ENCODE results near the gene RFTN1.

The RFTN1 gene

DNA sequence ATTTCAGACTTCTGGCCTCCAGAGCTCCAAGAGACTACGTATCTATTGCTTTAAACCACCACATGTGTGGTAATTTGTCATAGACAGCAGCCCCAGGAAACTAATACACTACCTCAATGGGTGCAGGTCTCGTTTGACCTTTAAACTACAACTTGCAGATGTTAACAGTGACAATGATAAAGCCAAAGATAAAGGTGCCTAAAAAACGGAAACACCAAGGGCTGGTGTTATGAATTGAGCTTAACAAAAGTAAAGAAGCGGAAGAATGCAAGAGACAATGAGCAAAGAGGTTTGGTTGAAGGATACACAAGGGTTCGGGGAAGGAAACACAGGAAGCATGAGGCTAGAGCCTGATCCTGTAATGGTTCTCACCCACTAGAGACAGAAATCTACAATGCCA, 50.8 kb downstream of the RFTN1 start:
- Histone ChIP-seq H3K9ac (ENCODE audit: low read length) (no peak overlapping the region), H3K9me3 (ENCODE audit: control insufficient read depth, insufficient read depth, low read depth, low read length) (no peaks in the 10 kb centered on the region), H3K4me3 (ENCODE audit: low read depth, low read length) (no peak overlapping the region), H3K27ac (ENCODE audit: low read depth, low read length) (no peak overlapping the region), H3K36me3 (ENCODE audit: control insufficient read depth, insufficient read depth, low read length) (no peaks in the 10 kb centered on the region), H3K27me3 (ENCODE audit: control insufficient read depth, insufficient read depth, low read length) (peaks cover 7% of the 10 kb centered on the region; the same call in 1 of the 2 replicates), H3K4me1 (ENCODE audit: control insufficient read depth, insufficient read depth, low read length) (peaks cover 4% of the 10 kb centered on the region)

DNA sequence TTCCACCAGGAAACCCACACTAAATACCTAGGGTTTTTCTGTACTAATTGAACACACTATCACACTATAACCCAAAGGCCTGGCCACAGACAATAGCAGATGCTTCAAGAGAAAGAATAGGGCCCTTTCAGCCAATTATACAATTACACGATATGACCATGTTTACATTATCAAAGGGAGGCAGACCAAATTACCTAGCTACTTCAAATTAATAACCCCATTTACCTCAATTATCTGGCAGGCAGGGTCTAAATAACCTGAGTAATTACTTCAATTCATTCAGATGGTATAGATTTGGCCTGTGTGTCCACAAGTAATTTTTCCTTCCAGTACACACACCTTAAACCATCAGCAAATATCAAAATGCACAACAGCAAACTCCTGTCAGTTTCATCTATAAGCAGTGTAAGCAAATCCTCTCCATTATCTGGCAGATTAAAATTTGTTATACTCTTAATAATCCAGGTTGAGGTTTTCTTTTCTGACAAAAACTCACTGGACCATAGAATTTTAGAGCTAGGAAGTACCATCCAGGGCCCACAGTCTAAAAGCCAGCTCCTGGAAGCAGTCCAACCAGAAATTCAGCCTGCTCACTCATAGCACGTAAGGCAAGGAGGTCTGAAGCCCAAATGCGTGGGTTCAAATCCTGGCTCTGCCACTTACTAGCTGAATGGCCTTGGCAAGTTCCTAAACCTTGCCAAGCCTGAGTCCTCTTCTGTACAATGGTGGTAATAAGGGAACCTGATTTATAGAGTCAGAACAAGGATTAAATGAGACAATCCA, 51.8 kb downstream of the RFTN1 start:
- H3K36me3 ChIP-seq (ENCODE audit: control insufficient read depth, insufficient read depth, low read length): no peaks in the 10 kb centered on the region
- H3K9ac ChIP-seq (ENCODE audit: low read length): no peak overlapping the region
- no peak overlapping the region for H3K4me3 ChIP-seq (ENCODE audit: low read depth, low read length)
- H3K4me1 ChIP-seq (ENCODE audit: control insufficient read depth, insufficient read depth, low read length): peaks cover 1% of the 10 kb centered on the region; the same call in 1 of the 2 replicates
- no peaks in the 10 kb centered on the region for H3K9me3 ChIP-seq (ENCODE audit: control insufficient read depth, insufficient read depth, low read depth, low read length)
- no peak overlapping the region for H3K27ac ChIP-seq (ENCODE audit: low read depth, low read length)
- H3K27me3 ChIP-seq (ENCODE audit: control insufficient read depth, insufficient read depth, low read length): peaks cover 7% of the 10 kb centered on the region; the same call in 1 of the 2 replicates

DNA sequence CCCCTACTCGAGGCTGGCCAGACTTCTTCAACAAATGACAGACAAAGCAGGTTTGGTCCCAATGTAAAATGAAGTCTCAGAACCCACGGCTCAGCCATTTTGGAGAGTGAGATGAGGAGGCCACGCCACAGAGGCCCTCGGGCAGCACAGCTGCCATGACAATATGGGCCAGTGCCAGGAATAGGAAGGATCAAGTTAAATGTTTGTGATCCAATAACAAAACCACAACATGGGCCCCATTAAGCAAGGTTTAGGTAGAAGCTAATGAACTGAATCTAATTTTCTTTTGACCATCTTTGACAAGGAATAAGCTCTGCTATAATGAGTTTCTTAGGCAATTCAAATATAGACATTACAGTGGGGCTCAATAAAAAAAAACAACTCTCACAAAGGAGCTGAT, 52.6 kb downstream of the RFTN1 start:
- Histone ChIP-seq H3K9ac (ENCODE audit: low read length) (no peak overlapping the region), H3K27me3 (ENCODE audit: control insufficient read depth, insufficient read depth, low read length) (peaks cover 7% of the 10 kb centered on the region; the same call in 1 of the 2 replicates), H3K4me3 (ENCODE audit: low read depth, low read length) (no peak overlapping the region), H3K27ac (ENCODE audit: low read depth, low read length) (no peak overlapping the region), H3K36me3 (ENCODE audit: control insufficient read depth, insufficient read depth, low read length) (no peaks in the 10 kb centered on the region), H3K9me3 (ENCODE audit: control insufficient read depth, insufficient read depth, low read depth, low read length) (no peaks in the 10 kb centered on the region), H3K4me1 (ENCODE audit: control insufficient read depth, insufficient read depth, low read length) (peaks cover 5% of the 10 kb centered on the region)

DNA sequence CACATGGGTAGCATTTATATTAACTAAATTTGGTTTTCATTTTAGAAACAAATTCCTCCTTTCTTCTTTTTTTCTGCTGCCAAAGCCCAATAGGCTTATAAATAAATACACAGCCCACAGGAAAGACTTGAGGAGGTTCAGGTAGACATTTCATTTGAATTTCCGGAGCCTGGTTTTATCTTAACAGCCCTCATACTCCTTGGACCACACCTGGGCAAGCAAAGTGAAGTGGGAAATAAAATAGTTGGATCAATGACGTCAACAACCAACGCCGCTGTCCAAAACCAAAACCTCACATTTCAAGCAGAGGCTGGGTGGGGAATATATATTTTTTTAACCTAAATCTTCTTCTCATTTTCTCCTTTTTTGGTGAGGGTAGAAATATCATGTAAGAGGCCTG, 53.2 kb downstream of the RFTN1 start:
- H3K9ac ChIP-seq (ENCODE audit: low read length): no peak overlapping the region
- peaks cover 7% of the 10 kb centered on the region; the same call in 1 of the 2 replicates for H3K27me3 ChIP-seq (ENCODE audit: control insufficient read depth, insufficient read depth, low read length)
- H3K27ac ChIP-seq (ENCODE audit: low read depth, low read length): no peak overlapping the region
- peaks cover 11% of the 10 kb centered on the region for H3K4me1 ChIP-seq (ENCODE audit: control insufficient read depth, insufficient read depth, low read length)
- H3K4me3 ChIP-seq (ENCODE audit: low read depth, low read length): no peak overlapping the region
- H3K9me3 ChIP-seq (ENCODE audit: control insufficient read depth, insufficient read depth, low read depth, low read length): no peaks in the 10 kb centered on the region
- no peaks in the 10 kb centered on the region for H3K36me3 ChIP-seq (ENCODE audit: control insufficient read depth, insufficient read depth, low read length)

DNA sequence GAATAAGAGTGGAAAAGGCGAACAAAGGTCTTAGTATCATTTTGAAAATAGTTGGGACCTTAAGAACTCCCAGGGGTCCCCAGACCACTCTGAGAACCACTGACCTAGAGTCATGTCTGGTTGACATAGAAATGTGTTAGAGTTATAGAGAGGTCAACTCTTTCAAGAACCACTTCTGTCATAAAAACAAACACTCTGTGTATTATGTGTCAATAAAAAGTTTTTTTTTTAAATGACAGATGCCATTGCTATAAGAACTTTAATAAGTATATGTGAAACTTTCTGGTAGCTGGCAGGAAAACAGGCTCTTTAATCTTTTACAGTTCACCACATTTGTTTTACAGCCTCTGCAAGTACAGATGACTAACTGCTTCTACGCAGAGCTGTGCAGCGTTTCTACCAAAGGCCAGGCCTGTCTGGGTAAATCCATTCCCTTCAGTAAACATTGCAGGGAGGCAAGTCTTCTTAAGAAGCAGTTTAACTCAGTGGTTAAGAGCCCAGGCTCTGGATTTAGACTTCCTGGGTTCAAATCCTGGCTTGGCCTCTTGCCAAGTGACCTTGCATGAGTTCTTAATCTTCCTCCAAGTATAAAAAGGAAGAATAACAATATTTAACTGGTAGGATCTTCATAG, 56.6 kb downstream of the RFTN1 start:
- Histone ChIP-seq H3K9ac (ENCODE audit: low read length) (no peak overlapping the region), H3K4me1 (ENCODE audit: control insufficient read depth, insufficient read depth, low read length) (peaks cover 20% of the 10 kb centered on the region), H3K36me3 (ENCODE audit: control insufficient read depth, insufficient read depth, low read length) (no peaks in the 10 kb centered on the region), H3K4me3 (ENCODE audit: low read depth, low read length) (no peak overlapping the region), H3K9me3 (ENCODE audit: control insufficient read depth, insufficient read depth, low read depth, low read length) (no peaks in the 10 kb centered on the region), H3K27me3 (ENCODE audit: control insufficient read depth, insufficient read depth, low read length) (no peaks in the 10 kb centered on the region), H3K27ac (ENCODE audit: low read depth, low read length) (no peak overlapping the region)

DNA sequence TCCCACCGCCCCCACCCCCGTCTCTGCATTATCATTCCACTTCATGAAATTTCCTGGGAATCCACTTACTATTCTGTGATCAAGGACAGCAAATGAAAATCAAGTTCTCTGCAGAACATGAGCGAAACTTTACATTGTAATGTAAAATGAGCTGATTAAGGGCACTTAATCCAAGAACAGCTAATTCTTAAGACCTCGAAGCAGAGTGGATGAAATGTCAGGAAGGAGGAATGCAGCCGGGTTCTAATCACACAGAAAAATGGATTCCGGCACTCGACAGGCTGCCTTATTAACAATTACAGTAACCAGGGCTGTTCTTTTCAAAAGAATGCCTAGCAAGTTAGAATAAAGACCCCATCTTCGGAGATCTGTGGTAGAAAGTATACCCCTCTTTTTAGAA, 57.5 kb downstream of the RFTN1 start:
- no peak overlapping the region for H3K4me3 ChIP-seq (ENCODE audit: low read depth, low read length)
- H3K9ac ChIP-seq (ENCODE audit: low read length): no peak overlapping the region
- H3K36me3 ChIP-seq (ENCODE audit: control insufficient read depth, insufficient read depth, low read length): no peaks in the 10 kb centered on the region
- H3K9me3 ChIP-seq (ENCODE audit: control insufficient read depth, insufficient read depth, low read depth, low read length): no peaks in the 10 kb centered on the region
- peaks cover 20% of the 10 kb centered on the region for H3K4me1 ChIP-seq (ENCODE audit: control insufficient read depth, insufficient read depth, low read length)
- H3K27ac ChIP-seq (ENCODE audit: low read depth, low read length): no peak overlapping the region
- H3K27me3 ChIP-seq (ENCODE audit: control insufficient read depth, insufficient read depth, low read length): no peaks in the 10 kb centered on the region

DNA sequence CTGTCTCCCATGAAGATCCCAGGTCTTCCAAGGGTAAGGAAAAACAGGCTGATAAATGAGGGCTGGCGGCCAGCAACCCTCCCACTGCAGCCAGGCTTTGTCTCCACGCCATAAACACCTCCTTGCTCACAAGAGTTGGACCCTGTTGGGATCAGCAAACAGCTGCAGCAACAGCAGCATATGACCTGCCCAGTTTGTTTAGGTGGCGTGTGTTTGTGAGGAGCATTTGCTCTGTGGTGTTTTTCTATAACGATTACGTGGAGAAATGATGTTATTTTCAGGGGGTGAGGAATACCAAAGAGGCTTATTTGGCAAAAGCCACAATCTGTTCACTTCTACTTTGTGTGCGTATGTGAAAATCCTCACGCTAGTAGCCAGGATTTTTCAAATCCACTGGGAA, 58.5 kb downstream of the RFTN1 start:
- Histone ChIP-seq H3K4me1 (ENCODE audit: control insufficient read depth, insufficient read depth, low read length) (peaks cover 20% of the 10 kb centered on the region), H3K9ac (ENCODE audit: low read length) (no peak overlapping the region), H3K36me3 (ENCODE audit: control insufficient read depth, insufficient read depth, low read length) (no peaks in the 10 kb centered on the region), H3K9me3 (ENCODE audit: control insufficient read depth, insufficient read depth, low read depth, low read length) (no peaks in the 10 kb centered on the region), H3K27ac (ENCODE audit: low read depth, low read length) (no peak overlapping the region), H3K27me3 (ENCODE audit: control insufficient read depth, insufficient read depth, low read length) (no peaks in the 10 kb centered on the region), H3K4me3 (ENCODE audit: low read depth, low read length) (no peak overlapping the region)

DNA sequence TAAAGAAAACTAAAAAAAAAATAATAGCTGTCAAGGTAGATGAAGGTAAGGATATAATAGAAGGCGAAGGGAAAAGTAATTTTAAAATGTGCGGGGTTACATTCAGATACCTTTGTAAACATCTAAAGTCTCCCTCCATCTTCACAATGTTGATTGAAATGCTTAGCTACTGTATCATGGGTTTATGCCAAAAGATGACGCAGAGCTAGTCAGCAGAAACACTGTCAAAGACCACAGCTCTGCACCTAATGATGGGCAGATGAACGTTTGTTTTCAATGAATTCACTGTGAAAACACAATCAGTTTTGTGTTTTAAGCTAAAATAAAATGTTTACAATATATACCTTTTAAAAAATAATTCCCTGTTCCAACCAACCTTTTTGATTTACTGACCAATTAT, 61.2 kb downstream of the RFTN1 start:
- Histone ChIP-seq H3K36me3 (ENCODE audit: control insufficient read depth, insufficient read depth, low read length) (no peaks in the 10 kb centered on the region), H3K27ac (ENCODE audit: low read depth, low read length) (no peak overlapping the region), H3K27me3 (ENCODE audit: control insufficient read depth, insufficient read depth, low read length) (no peaks in the 10 kb centered on the region), H3K4me3 (ENCODE audit: low read depth, low read length) (no peak overlapping the region), H3K9ac (ENCODE audit: low read length) (no peak overlapping the region), H3K9me3 (ENCODE audit: control insufficient read depth, insufficient read depth, low read depth, low read length) (no peaks in the 10 kb centered on the region), H3K4me1 (ENCODE audit: control insufficient read depth, insufficient read depth, low read length) (peaks cover 30% of the 10 kb centered on the region)

DNA sequence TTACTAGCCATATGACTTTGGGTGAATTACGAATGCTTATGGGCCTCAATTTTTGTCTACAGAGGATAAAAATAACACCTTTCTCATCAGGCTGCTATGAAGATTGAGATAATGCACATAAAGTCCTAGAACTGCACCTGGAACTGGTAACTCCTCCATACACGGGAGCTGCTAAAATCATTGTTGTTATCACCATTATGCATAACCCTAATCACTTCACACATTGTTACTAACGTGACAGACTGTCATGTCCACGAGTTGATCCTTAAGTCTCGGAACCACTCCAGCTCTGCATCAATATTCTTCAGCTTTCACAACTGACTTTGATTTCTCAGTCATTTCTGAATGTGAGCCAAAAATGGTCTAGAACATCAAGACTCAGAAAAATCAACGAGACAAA, 64.1 kb downstream of the RFTN1 start:
- Histone ChIP-seq H3K9me3 (ENCODE audit: control insufficient read depth, insufficient read depth, low read depth, low read length) (no peaks in the 10 kb centered on the region), H3K27ac (ENCODE audit: low read depth, low read length) (no peak overlapping the region), H3K27me3 (ENCODE audit: control insufficient read depth, insufficient read depth, low read length) (no peaks in the 10 kb centered on the region), H3K36me3 (ENCODE audit: control insufficient read depth, insufficient read depth, low read length) (no peaks in the 10 kb centered on the region), H3K4me3 (ENCODE audit: low read depth, low read length) (no peak overlapping the region), H3K9ac (ENCODE audit: low read length) (no peak overlapping the region), H3K4me1 (ENCODE audit: control insufficient read depth, insufficient read depth, low read length) (peaks cover 10% of the 10 kb centered on the region)

DNA sequence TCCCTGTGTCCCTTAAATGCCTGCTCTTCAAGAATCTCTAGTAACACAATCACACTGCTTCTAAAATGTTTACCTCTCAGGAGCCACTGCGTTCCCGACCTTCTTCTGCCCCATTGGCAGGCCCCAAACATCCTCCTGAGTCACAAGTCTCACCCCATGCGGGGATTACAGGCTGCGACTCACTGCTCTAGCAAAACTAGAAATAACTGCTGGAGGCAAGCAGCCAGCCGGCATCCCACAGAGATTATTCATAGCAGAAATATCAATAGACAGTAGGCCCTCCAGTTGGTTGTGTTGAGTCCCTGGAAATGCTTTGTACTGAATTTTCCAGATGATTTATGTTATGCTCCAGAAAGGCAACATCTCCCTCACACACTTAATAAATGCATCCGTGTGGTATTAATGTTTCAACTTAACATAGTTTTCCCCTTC, 64.8 kb downstream of the RFTN1 start:
- H3K27ac ChIP-seq (ENCODE audit: low read depth, low read length): no peak overlapping the region
- H3K9me3 ChIP-seq (ENCODE audit: control insufficient read depth, insufficient read depth, low read depth, low read length): no peaks in the 10 kb centered on the region
- H3K4me1 ChIP-seq (ENCODE audit: control insufficient read depth, insufficient read depth, low read length): peaks cover 10% of the 10 kb centered on the region; the same call in 1 of the 2 replicates
- no peak overlapping the region for H3K4me3 ChIP-seq (ENCODE audit: low read depth, low read length)
- H3K9ac ChIP-seq (ENCODE audit: low read length): no peak overlapping the region
- no peaks in the 10 kb centered on the region for H3K36me3 ChIP-seq (ENCODE audit: control insufficient read depth, insufficient read depth, low read length)
- no peaks in the 10 kb centered on the region for H3K27me3 ChIP-seq (ENCODE audit: control insufficient read depth, insufficient read depth, low read length)

DNA sequence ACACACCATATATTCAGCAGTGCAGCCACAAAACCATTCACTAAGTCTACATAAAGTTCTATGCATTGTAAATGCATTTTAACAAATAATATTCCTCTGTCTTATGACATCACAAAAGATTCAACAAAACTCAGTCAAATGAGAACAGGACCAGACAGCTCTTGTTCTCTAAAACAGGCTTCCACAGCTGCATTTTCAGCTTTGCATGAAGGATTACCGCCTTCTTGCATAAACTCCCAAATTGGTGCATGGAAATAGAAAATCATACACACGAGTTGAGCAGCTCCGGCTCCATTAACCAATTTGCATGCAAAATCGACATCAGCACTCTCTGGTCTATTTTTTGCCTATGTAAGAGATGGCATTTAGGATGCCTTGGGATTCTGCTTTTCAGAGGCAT, 66.4 kb downstream of the RFTN1 start:
- Histone ChIP-seq H3K9me3 (ENCODE audit: control insufficient read depth, insufficient read depth, low read depth, low read length) (no peaks in the 10 kb centered on the region), H3K4me3 (ENCODE audit: low read depth, low read length) (no peak overlapping the region), H3K27me3 (ENCODE audit: control insufficient read depth, insufficient read depth, low read length) (no peaks in the 10 kb centered on the region), H3K4me1 (ENCODE audit: control insufficient read depth, insufficient read depth, low read length) (peaks cover 10% of the 10 kb centered on the region; the same call in 1 of the 2 replicates), H3K9ac (ENCODE audit: low read length) (no peak overlapping the region), H3K27ac (ENCODE audit: low read depth, low read length) (no peak overlapping the region), H3K36me3 (ENCODE audit: control insufficient read depth, insufficient read depth, low read length) (no peaks in the 10 kb centered on the region)

Data from HUES6 (cell line).